GM10248 (cell line): Measurements from ENCODE around the gene RABL3.

ENCODE experiments used
- CTCF ChIA-PET: fragments of 300-600 bp; sonication (Branson Sonifier 250); formaldehyde crosslinking; extraction: SDS; loops from one replicate; lab custom pipeline; 2021; ENCODE audit warnings: antibody characterized with exemption; lab: Yijun Ruan, JAX
- POLR2A ChIA-PET: fragments of 350-650 bp; sonication (Branson Sonifier 250); formaldehyde crosslinking; extraction: SDS; loops from one replicate; lab custom pipeline; 2020; ENCODE audit warnings: antibody characterized with exemption; lab: Yijun Ruan, JAX
- DNase-seq: peaks from one replicate; pipeline ENCODE4 v3.0.0; 2012; ENCODE audit errors: extremely low spot score
- CTCF ChIP-seq: IDR thresholded peaks from 2 replicates; pipeline ENCODE4 v1.5.1; 2012; ENCODE audit warnings: mild to moderate bottlenecking, low read depth; ENCODE audit errors: extremely low read depth, missing control alignments, control extremely low read depth

RABL3 gene

DNA sequence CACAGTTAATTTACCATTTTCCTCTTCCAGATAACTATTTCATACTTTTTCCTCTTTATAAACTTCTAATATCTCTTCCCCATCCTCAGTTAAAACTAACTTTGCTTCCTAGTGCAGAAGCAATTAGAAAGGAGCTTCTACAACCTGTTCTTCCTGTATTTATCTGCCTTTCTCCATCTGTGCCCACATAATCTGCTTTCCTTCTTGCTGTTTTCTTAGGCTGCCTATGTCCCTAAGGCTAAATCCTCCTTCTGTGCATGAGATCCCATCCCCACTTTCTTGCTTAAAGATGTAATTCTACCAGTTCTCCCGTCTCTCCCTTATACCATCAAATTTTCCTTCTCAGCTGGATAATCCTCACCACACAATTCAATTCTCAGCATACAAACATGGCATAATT lies 31.9 kb downstream of the RABL3 start:
- DNase-seq = no peak
- no peak for TF ChIP-seq CTCF
- POLR2A ChIA-PET = no interaction called here
- CTCF ChIA-PET = interaction anchor here (0.6 to 1.7 kb wide), 4 partner anchors 8 to 152 kb away, joined by 3 to 6 read pairs (median 4); no protein-coding TSS in a partner anchor

- no peak for DNase-seq
- CTCF ChIA-PET = interaction anchor here (1.4 to 1.5 kb wide), 2 partner anchors 11 to 23 kb away, joined by 3 to 4 read pairs; no protein-coding TSS in a partner anchor
- no peak for TF ChIP-seq CTCF
- POLR2A ChIA-PET = no interaction called here
Measured at GRCh38 chr3:120708408-120708807, 33.9 kb downstream of the RABL3 start.

DNA sequence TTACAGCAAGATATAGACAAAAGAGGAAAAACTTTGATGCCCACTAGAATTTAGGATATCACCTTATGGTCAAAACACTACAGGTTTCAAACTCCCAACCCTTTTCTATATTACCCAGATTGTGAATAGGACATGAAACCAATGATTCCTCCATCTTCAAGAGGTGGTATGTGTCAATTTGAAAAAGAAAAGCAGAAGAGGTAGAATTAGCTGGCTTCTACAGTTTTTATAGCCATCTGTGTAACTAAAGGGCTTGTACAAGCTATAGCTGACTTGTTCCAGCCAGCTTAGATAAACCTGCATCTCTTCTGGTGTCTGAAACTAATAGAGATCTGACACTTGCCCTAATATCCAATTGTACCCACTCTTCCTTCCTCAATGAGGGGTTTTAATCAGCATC lies 35.4 kb downstream of the RABL3 start:
- POLR2A ChIA-PET = no interaction called here
- CTCF ChIA-PET = interaction anchor here (1.2 to 1.4 kb wide), 3 partner anchors 11 to 89 kb away, joined by 3 to 4 read pairs (median 3); no protein-coding TSS in a partner anchor

GRCh38 chr3:120705884-120706582 lies 36.3 kb downstream of the RABL3 start:
- CTCF ChIA-PET = interaction anchor here (1.2 to 1.4 kb wide), 3 partner anchors 10 to 90 kb away, joined by 3 to 4 read pairs (median 3); no protein-coding TSS in a partner anchor
- TF ChIP-seq CTCF = no peak
- DNase-seq = no peak
- POLR2A ChIA-PET = no interaction called here

More for the DNA sequence above, 35.4 kb downstream of the RABL3 start:
- peak; percentile 6 for DNase-seq
- TF ChIP-seq CTCF = no peak

- no peak for TF ChIP-seq CTCF
- POLR2A ChIA-PET = no interaction called here
- DNase-seq = no peak
- CTCF ChIA-PET = interaction anchor here (1.1 to 2.1 kb wide), 6 partner anchors 11 to 140 kb away, joined by 3 to 7 read pairs (median 5); partner anchors contain the start of gene HGD
Measured at GRCh38 chr3:120699333-120699732, 43.0 kb downstream of the RABL3 start.

GRCh38 chr3:120693439-120694171 lies 48.7 kb downstream of the RABL3 start:
- CTCF ChIA-PET = interaction anchor here (1.1 to 1.4 kb wide), 2 partner anchors 15 to 132 kb away, joined by 4 read pairs; no protein-coding TSS in a partner anchor

More at GRCh38 chr3:120693439-120694171, 48.7 kb downstream of the RABL3 start:
- POLR2A ChIA-PET = no interaction called here
- no peak for DNase-seq
- no peak for TF ChIP-seq CTCF
